GM18511 (cell line): ENCODE data around the gene PRKCZ.

ENCODE experiments used
- ATAC-seq: cut with Tn5 transposase; IDR thresholded peaks from one replicate; pipeline ENCODE4 v1.9.1; 2021; ENCODE audit warnings: mild to moderate bottlenecking, moderate library complexity; ENCODE audit not compliant: unreplicated experiment

PRKCZ gene

GRCh38 chr1:2185880-2186855 is 136.0 kb downstream of the PRKCZ start:
- ATAC-seq, result no peak

GRCh38 chr1:2186901-2187300 is 136.7 kb downstream of the PRKCZ start:
- ATAC-seq, result no peak

- no peak for ATAC-seq
Observed at GRCh38 chr1:2187619-2188018, 137.4 kb downstream of the PRKCZ start.

- no peak for ATAC-seq
Observed at GRCh38 chr1:2188336-2188735, 138.1 kb downstream of the PRKCZ start.

GRCh38 chr1:2189459-2190425 is 139.5 kb downstream of the PRKCZ start:
- ATAC-seq, result peak; percentile 87

GRCh38 chr1:2190491-2190976 is 140.3 kb downstream of the PRKCZ start:
- no peak for ATAC-seq

GRCh38 chr1:2192031-2192995 is 142.1 kb downstream of the PRKCZ start:
- ATAC-seq, result no peak

GRCh38 chr1:2193514-2194281 is 143.5 kb downstream of the PRKCZ start:
- no peak for ATAC-seq

- peak; percentile 57 for ATAC-seq
Observed at GRCh38 chr1:2194319-2194897, 144.2 kb downstream of the PRKCZ start, which contains the start of gene FAAP20. Gene FAAP20, minus strand, starts transcription at chr1:2194772. Its CDS starts 23 bp downstream, at chr1:2194749.

GRCh38 chr1:2194898-2195673 is 144.9 kb downstream of the PRKCZ start:
- ATAC-seq, result peak; percentile 70

- no peak for ATAC-seq
Observed at GRCh38 chr1:2195785-2196184, 145.6 kb downstream of the PRKCZ start.

GRCh38 chr1:2196901-2197638 is 146.9 kb downstream of the PRKCZ start:
- ATAC-seq, result no peak

- ATAC-seq, result no peak
Observed at GRCh38 chr1:2197707-2198165, 147.5 kb downstream of the PRKCZ start.

- no peak for ATAC-seq
Observed at GRCh38 chr1:2198571-2198970, 148.4 kb downstream of the PRKCZ start.

GRCh38 chr1:2199042-2199810 is 149.0 kb downstream of the PRKCZ start:
- ATAC-seq, result peak; percentile 41

GRCh38 chr1:2200308-2200943 is 150.2 kb downstream of the PRKCZ start:
- ATAC-seq, result no peak
